HepG2 (cell line): ENCODE data around the gene BORCS5. TPM values are rescaled to one million over a fixed set of nuclear protein-coding genes. Genes with fewer than 3 reads are reported as not detected.

Source experiments
- ATAC-seq: fragments of 200-7000 bp; cut with Tn5 transposase; 3 replicates; pipeline ENCODE4 v1.9.1; 2020; ENCODE audit warnings: mild to moderate bottlenecking, moderate library complexity
- BruUV-seq: library from RNA; stranded (reverse); fragments of 400-500 nt; replicated peaks from 2 replicates; lab custom pipeline; 2021; lab: Mats Ljungman, UMichigan
- CTCF ChIA-PET: fragments of 300-600 bp; formaldehyde crosslinking; extraction: SDS; loops from one replicate; lab custom pipeline; 2021; ENCODE audit warnings: low total read pairs, inconsistent platforms, low intra/inter-chr PET ratio; lab: Yijun Ruan, JAX
- POLR2A ChIA-PET: fragments of 350-600 bp; sonication (Branson Sonifier 250); formaldehyde crosslinking; loops from one replicate; lab custom pipeline; 2020; ENCODE audit warnings: antibody characterized with exemption, inconsistent platforms; lab: Yijun Ruan, JAX
- DNase-seq: peaks from one replicate; pipeline ENCODE4 v3.0.0-alpha.2; 2015; ENCODE audit warnings: low spot score
- FAIRE-seq: peaks from 3 replicates; lab custom pipeline; 2011; peaks lifted over from hg19 to GRCh38; lab: Jason Lieb, UNC
- H2AFZ ChIP-seq: one replicate; pipeline ENCODE4 v1.6.1; 2011; ENCODE audit warnings: low read length, inconsistent platforms
- H3K27ac ChIP-seq: fragments of 300-600 bp; 3 replicates; pipeline ENCODE4 v1.8.0; 2011; ENCODE audit warnings: mixed run types, mild to moderate bottlenecking, mixed read lengths, low read length, inconsistent platforms; ENCODE audit not compliant: insufficient read depth; ENCODE audit errors: extremely low read length
- H3K27me3 ChIP-seq, 2 experiments: fragments of 200-600 bp in 1 of 2; 2 replicates in 1 of 2; 3 replicates in 1 of 2; pipeline versions ENCODE4 v1.6.0 to v1.8.0; 2011; ENCODE audit warnings: low read length in 2 of 2, mild to moderate bottlenecking in 2 of 2, moderate library complexity in 2 of 2, inconsistent platforms in 1 of 2; ENCODE audit not compliant: insufficient read depth in 2 of 2, control insufficient read depth in 1 of 2
- H3K36me3 ChIP-seq, 2 experiments: fragments of 200-600 bp in 1 of 2; replicated peaks in 1 of 2; 2 replicates in 1 of 2; 3 replicates in 1 of 2; pipeline versions ENCODE4 v1.5.1 to v1.8.0; 2011; ENCODE audit warnings: low read length in 2 of 2, inconsistent platforms in 1 of 2; ENCODE audit not compliant: insufficient read depth in 2 of 2, control insufficient read depth in 1 of 2
- H3K4me1 ChIP-seq: 2 replicates; pipeline ENCODE4 v1.5.1; 2012; ENCODE audit warnings: low read length, inconsistent platforms; ENCODE audit not compliant: insufficient read depth
- H3K4me2 ChIP-seq: 2 replicates; pipeline ENCODE4 v1.6.0; 2011; ENCODE audit warnings: low read depth, low read length, inconsistent platforms
- H3K4me3 ChIP-seq, 3 experiments: fragments of 200-600 bp in 1 of 3; sonication (generic), shearing (Covaris generic) in 1 of 3; replicated peaks in 1 of 3; 2 replicates each; pipeline ENCODE4 v1.5.1; 2011 to 2016; ENCODE audit warnings: low read length in 3 of 3, inconsistent platforms in 2 of 3, low read depth in 2 of 3, mild to moderate bottlenecking in 2 of 3, control low read depth in 1 of 3, mixed read lengths in 1 of 3; ENCODE audit not compliant: insufficient read depth in 1 of 3
- H3K79me2 ChIP-seq: one replicate; pipeline ENCODE4 v1.6.1; 2011; ENCODE audit warnings: low read length, inconsistent platforms; ENCODE audit not compliant: insufficient read depth
- H3K9ac ChIP-seq: 2 replicates; pipeline ENCODE4 v1.6.0; 2011; ENCODE audit warnings: mild to moderate bottlenecking, low read depth, low read length, inconsistent platforms; ENCODE audit not compliant: insufficient read depth
- H3K9me3 ChIP-seq: 2 replicates; pipeline ENCODE4 v1.5.1; 2012; ENCODE audit warnings: mild to moderate bottlenecking, low read length
- H4K20me1 ChIP-seq: 2 replicates; pipeline ENCODE4 v1.6.0; 2011; ENCODE audit warnings: inconsistent platforms, mild to moderate bottlenecking, low read length, moderate library complexity; ENCODE audit not compliant: insufficient read depth
- ASH2L ChIP-seq: fragments of 300-600, 200-600 bp; sonication (generic); IDR thresholded peaks from 2 replicates; pipeline ENCODE4 v1.7.0; 2017; ENCODE audit warnings: low read depth, mild to moderate bottlenecking, moderate library complexity, mixed read lengths, low read length; ENCODE audit not compliant: insufficient read length
- DZIP1 ChIP-seq: sonication (generic); formaldehyde crosslinking; IDR thresholded peaks from 2 replicates; pipeline ENCODE4 v1.5.0; 2020; ENCODE audit warnings: mild to moderate bottlenecking, missing genetic modification reagents
- TBP ChIP-seq: sonication (generic); formaldehyde crosslinking; IDR thresholded peaks from 2 replicates; pipeline ENCODE4 v1.5.0; 2020; ENCODE audit warnings: missing genetic modification reagents
- ZNF205 ChIP-seq: IDR thresholded peaks from 2 replicates; pipeline ENCODE4 v1.6.1; 2018; ENCODE audit warnings: missing biosample characterization, missing genetic modification reagents
- ZNF513 ChIP-seq: sonication (generic); formaldehyde crosslinking; conservative IDR thresholded peaks from 2 replicates; pipeline ENCODE4 v1.5.0; 2020; ENCODE audit warnings: missing genetic modification reagents
- ZNF891 ChIP-seq: sonication (generic); formaldehyde crosslinking; IDR thresholded peaks from 2 replicates; pipeline ENCODE4 v1.5.0; 2020; ENCODE audit warnings: mild to moderate bottlenecking, missing genetic modification reagents
- WGBS: methylation state at CpG from one replicate; pipeline ENCODE4 v1.1.6; 2017; ENCODE audit warnings: low lambda C conversion rate; 5-methylcytosine and 5-hydroxymethylcytosine counted together
- in situ Hi-C: cut with HindIII; loops from 2 replicates; pipeline ENCODE4 v1.10.0; 2017; ENCODE audit warnings: low pct_unique_long_range_greater_than_20kb; ENCODE audit not compliant: extremely low pct_ligation_motif_present
- intact Hi-C: fragments of 100-400 bp; cut with micrococcal nuclease; formaldehyde crosslinking; loops from one replicate; pipeline ENCODE4 v1.10.0; 2022; ENCODE audit not compliant: unreplicated experiment
- polyA plus RNA-seq, 8 experiments: library from polyadenylated mRNA; depleted of rRNA in 3 of 8; stranded (reverse) in 7 of 8; unstranded in 1 of 8; fragments of >200 nt; fragmentation: Illumina TruSeq in 4 of 8; extraction: Trizol in 4 of 8; gene quantifications; 2 replicates each; pipeline versions ENCODE4 v1.2.1 to v1.2.3, GENCODE V29; 2011 to 2016; ENCODE audit warnings: low read depth in 4 of 8, missing spikeins in 1 of 8, mixed read lengths in 1 of 8; ENCODE audit not compliant: insufficient read depth in 1 of 8
- total RNA-seq, 5 experiments: library from RNA; depleted of rRNA; stranded (reverse); fragments of >200 nt; fragmentation: Illumina TruSeq; extraction: Trizol; gene quantifications; 2 replicates each; pipeline ENCODE4 v1.2.3, GENCODE V29; 2016; ENCODE audit warnings: low read depth in 1 of 5

BORCS5 gene
- total and polyA plus RNA-seq, 2 of the 13 experiments (the other 11 are each of a cell fraction or from before 2014, with no cell fraction given) = 3.9 to 4.7 TPM

- Histone ChIP-seq H3K27me3 (no peaks in the 10 kb centered on the region), H2AFZ (no peak overlapping the region), H3K9ac (no peak overlapping the region), H3K9me3 (no peaks in the 10 kb centered on the region), H3K4me2 (no peak overlapping the region), H4K20me1 (no peaks in the 10 kb centered on the region)
- WGBS = 97% methylated on average over 5 of the region's 5 CpGs
- ATAC-seq (no peak), DNase-seq (no peak), FAIRE-seq (no peak)
- TF ChIP-seq ASH2L = no peak
- TF ChIP-seq, all 625 proteins: peak for 0
- no peak overlapping the region for H3K4me3 ChIP-seq
- no peaks in the 10 kb centered on the region for H3K4me1 ChIP-seq
- 0 out of 5 replicates have a peak, but pooled peaks cover 1 to 4% of the 10 kb centered on the region in 2 experiments for H3K36me3 ChIP-seq
- in situ Hi-C loops (no loop called here), intact Hi-C loops (no loop called here)
- no TSS peak for BruUV-seq
- H3K27ac ChIP-seq = no peak overlapping the region
- H3K79me2 ChIP-seq = no peaks in the 10 kb centered on the region
- ChIA-PET POLR2A (interaction anchor here (3.9 kb wide), 1 partner anchor 8 kb away, joined by 21 read pairs; the partner anchor contains the start of gene BORCS5), CTCF (no interaction called here)
Observed at GRCh38 chr12:12365446-12365802, 8.5 kb downstream of the BORCS5 start.

GRCh38 chr12:12365931-12366431 is 9.1 kb downstream of the BORCS5 start:
- no TSS peak for BruUV-seq
- 95% methylated on average over 4 of the region's 4 CpGs for WGBS
- no peak for TF ChIP-seq ZNF205 (CRISPR knock-in tag)
- no peak for TF ChIP-seq DZIP1 (CRISPR knock-in tag)
- TF ChIP-seq TBP (CRISPR knock-in tag) = no peak
- TF ChIP-seq ZNF891 = no peak
- no peak for TF ChIP-seq ZNF513 (CRISPR knock-in tag)
- ATAC-seq = no peak
- ChIA-PET CTCF (no interaction called here), POLR2A (interaction anchor here (3.9 kb wide), 1 partner anchor 9 kb away, joined by 21 read pairs; the partner anchor contains the start of gene BORCS5)
- no peaks in the 10 kb centered on the region for H3K9me3 ChIP-seq
- in situ Hi-C loops (no loop called here), intact Hi-C loops (no loop called here)
- no peaks in the 10 kb centered on the region for H3K27me3 ChIP-seq
- H3K4me2 ChIP-seq = no peak overlapping the region
- 0 out of 5 replicates have a peak, but pooled peaks cover 1 to 4% of the 10 kb centered on the region in 2 experiments for H3K36me3 ChIP-seq
- no peak overlapping the region for H3K27ac ChIP-seq
- FAIRE-seq = no peak
- no peaks in the 10 kb centered on the region for H3K4me1 ChIP-seq
- no peak overlapping the region for H3K9ac ChIP-seq
- H2AFZ ChIP-seq = no peak overlapping the region
- H3K79me2 ChIP-seq = no peaks in the 10 kb centered on the region
- H4K20me1 ChIP-seq = no peaks in the 10 kb centered on the region
- no peak for DNase-seq
- H3K4me3 ChIP-seq = no peak overlapping the region
